Suprapubic skin (tissue), 4 donors: Measurements from ENCODE around the gene B3GNT3. TPM values are rescaled to one million over a fixed set of nuclear protein-coding genes. Genes with fewer than 3 reads are reported as not detected.
"Not testable (repeated sequence)": the region's sequence is repeated elsewhere in the genome, so short reads cannot be mapped to it uniquely, and the experiment has no call there.

Experiments
- DNase-seq, 2 donors: peaks; one replicate each; pipeline ENCODE4 v3.0.0-alpha.2; 2019; ENCODE audit warnings: low spot score in 2 of 2
- H3K27ac ChIP-seq: fragments of 200-600 bp; sonication (generic); one replicate; pipeline ENCODE4 v1.5.1; 2019
- H3K27me3 ChIP-seq: fragments of 200-600 bp; sonication (generic); one replicate; pipeline ENCODE4 v1.5.1; 2019
- H3K36me3 ChIP-seq: fragments of 200-600 bp; sonication (generic); one replicate; pipeline ENCODE4 v1.5.1; 2019
- H3K4me1 ChIP-seq: fragments of 200-600 bp; sonication (generic); one replicate; pipeline ENCODE4 v1.5.1; 2019
- H3K4me3 ChIP-seq: fragments of 200-600 bp; sonication (generic); one replicate; pipeline ENCODE4 v1.5.1; 2019; ENCODE audit warnings: mild to moderate bottlenecking
- H3K9me3 ChIP-seq: fragments of 200-600 bp; sonication (generic); one replicate; pipeline ENCODE4 v1.5.1; 2019
- CTCF ChIP-seq, 2 donors: fragments of 200-600 bp in 1 of 2; fragments of 450-650 bp in 1 of 2; sonication (generic) in 1 of 2; IDR thresholded peaks; one replicate each; pipeline ENCODE4 v1.5.1; 2016 to 2019; ENCODE audit warnings: antibody characterized with exemption in 2 of 2, mild to moderate bottlenecking in 1 of 2, moderate library complexity in 1 of 2
- EP300 ChIP-seq: sonication (generic); formaldehyde crosslinking; IDR thresholded peaks from one replicate; pipeline ENCODE4 v1.6.1; 2017; ENCODE audit warnings: antibody characterized with exemption
- POLR2A ChIP-seq, 2 donors: fragments of 450-650 bp; IDR thresholded peaks; one replicate each; pipeline ENCODE4 v1.6.1; 2017; ENCODE audit warnings: antibody characterized with exemption in 2 of 2, mild to moderate bottlenecking in 2 of 2, moderate library complexity in 2 of 2
- POLR2AphosphoS5 ChIP-seq, 3 donors: sonication (generic); formaldehyde crosslinking; IDR thresholded peaks; one replicate each; pipeline ENCODE4 v1.6.1; 2017; ENCODE audit warnings: antibody characterized with exemption in 3 of 3
- WGBS: methylation state at CpG from one replicate; pipeline ENCODE4 v1.1.5; 2018; 5-methylcytosine and 5-hydroxymethylcytosine counted together
- total RNA-seq, 4 donors: library from RNA; depleted of rRNA; stranded (reverse); fragments of >200 nt; gene quantifications; one replicate each; pipeline ENCODE4 v1.1.0, GENCODE V29; 2016

Gene B3GNT3
- total RNA-seq, 4 donors from 2014 or later, result 1.4 to 12.1 (median 5.9) TPM

GRCh38 chr19:17796013-17796837 lies 1.3 kb downstream of the B3GNT3 start:
- DNase-seq, result no peak
- 58% methylated on average over 4 of the region's 6 CpGs for WGBS
- TF ChIP-seq CTCF (IDR thresholded peaks at IDR 0.05) (no peak), POLR2AphosphoS5 (IDR thresholded peaks at IDR 0.05) (no peak), POLR2A (IDR thresholded peaks at IDR 0.05) (no peak), EP300 (no peak)
- Histone ChIP-seq H3K4me1 (peaks cover 23% of the 10 kb centered on the region), H3K27me3 (peaks cover 49% of the 10 kb centered on the region), H3K36me3 (no peaks in the 10 kb centered on the region), H3K9me3 (no peaks in the 10 kb centered on the region), H3K4me3 (no peak overlapping the region), H3K27ac (no peak overlapping the region)

GRCh38 chr19:17796838-17797423 lies 2.0 kb downstream of the B3GNT3 start:
- Histone ChIP-seq H3K9me3 (no peaks in the 10 kb centered on the region), H3K27me3 (peaks cover 54% of the 10 kb centered on the region), H3K36me3 (no peaks in the 10 kb centered on the region), H3K27ac (no peak overlapping the region), H3K4me1 (peaks cover 18% of the 10 kb centered on the region), H3K4me3 (no peak overlapping the region)
- TF ChIP-seq POLR2A (IDR thresholded peaks at IDR 0.05), result no peak
- no peak for DNase-seq
- WGBS, result 50% methylated on average over 1 of the region's 1 CpG

- no peak overlapping the region for H3K4me3 ChIP-seq
- H3K36me3 ChIP-seq, result no peaks in the 10 kb centered on the region
- H3K9me3 ChIP-seq, result no peaks in the 10 kb centered on the region
- TF ChIP-seq POLR2A (IDR thresholded peaks at IDR 0.05) (no peak), POLR2AphosphoS5 (IDR thresholded peaks at IDR 0.05) (no peak), CTCF (IDR thresholded peaks at IDR 0.05) (no peak), EP300 (no peak)
- peaks cover 61% of the 10 kb centered on the region for H3K27me3 ChIP-seq
- H3K4me1 ChIP-seq, result peaks cover 18% of the 10 kb centered on the region
- DNase-seq, result no peak
- WGBS, result 47% methylated on average over 10 of the region's 11 CpGs
- no peak overlapping the region for H3K27ac ChIP-seq
Observed at GRCh38 chr19:17797424-17798201, 2.7 kb downstream of the B3GNT3 start.

GRCh38 chr19:17798599-17798998 lies 3.7 kb downstream of the B3GNT3 start:
- H3K27ac ChIP-seq, H3K9me3 ChIP-seq, H3K36me3 ChIP-seq, H3K4me3 ChIP-seq, DNase-seq: not testable (repeated sequence)
- H3K27me3 ChIP-seq, result peaks cover 60% of the 10 kb centered on the region
- H3K4me1 ChIP-seq, result peaks cover 18% of the 10 kb centered on the region
- WGBS, result 84% methylated on average over 3 of the region's 3 CpGs

GRCh38 chr19:17802137-17802858 lies 7.4 kb downstream of the B3GNT3 start:
- no peaks in the 10 kb centered on the region for H3K9me3 ChIP-seq
- 57% methylated on average over 12 of the region's 12 CpGs for WGBS
- peaks cover 33% of the 10 kb centered on the region for H3K27me3 ChIP-seq
- no peaks in the 10 kb centered on the region for H3K36me3 ChIP-seq
- H3K27ac ChIP-seq, result no peak overlapping the region
- TF ChIP-seq POLR2AphosphoS5 (IDR thresholded peaks at IDR 0.05) (no peak), EP300 (no peak), CTCF (IDR thresholded peaks at IDR 0.05) (no peak), POLR2A (IDR thresholded peaks at IDR 0.05) (no peak)
- peaks cover 4% of the 10 kb centered on the region for H3K4me1 ChIP-seq
- DNase-seq, result no peak
- no peak overlapping the region for H3K4me3 ChIP-seq
